MV-4-11 (cell line): ENCODE data around the gene SPINK8.

Source experiments
- DNase-seq: peaks from one replicate; lab custom pipeline; 2025; lab: John Stamatoyannopoulos, UW

SPINK8 gene

GRCh38 chr3:48333346-48334245 lies at the start of gene SPINK8:
TSS of gene SPINK8 (minus strand) at chr3:48333661. CDS start at chr3:48328341, 5,320 bp downstream.
- DNase-seq, result peak; percentile 48

GRCh38 chr3:48372862-48373435 lies 39.5 kb upstream of the SPINK8 start:
- DNase-seq, result no peak

GRCh38 chr3:48372377-48372770 lies 38.9 kb upstream of the SPINK8 start:
- DNase-seq, result no peak

GRCh38 chr3:48371651-48372376 lies 38.4 kb upstream of the SPINK8 start, which contains the start of gene FBXW12:
TSS of gene FBXW12 (plus strand) at chr3:48372219. CDS start at chr3:48372768, 549 bp downstream.
- DNase-seq, result no peak

- DNase-seq, result no peak
These were observed 36.9 kb upstream of the SPINK8 start for GRCh38 chr3:48370333-48370713.

GRCh38 chr3:48369693-48370332 lies 36.4 kb upstream of the SPINK8 start:
- DNase-seq, result no peak

GRCh38 chr3:48367201-48367600 lies 33.7 kb upstream of the SPINK8 start:
- no peak for DNase-seq

GRCh38 chr3:48364840-48365239 lies 31.4 kb upstream of the SPINK8 start:
- no peak for DNase-seq

GRCh38 chr3:48361928-48362327 lies 28.5 kb upstream of the SPINK8 start:
- no peak for DNase-seq

GRCh38 chr3:48356419-48356818 lies 23.0 kb upstream of the SPINK8 start:
- DNase-seq, result no peak

- DNase-seq, result no peak
These were observed 20.5 kb upstream of the SPINK8 start for GRCh38 chr3:48353987-48354386.

- DNase-seq, result no peak
These were observed 19.1 kb upstream of the SPINK8 start for GRCh38 chr3:48352546-48352945.

- no peak for DNase-seq
These were observed 14.0 kb upstream of the SPINK8 start for GRCh38 chr3:48347500-48347899.

GRCh38 chr3:48345946-48346572 lies 12.6 kb upstream of the SPINK8 start:
- DNase-seq, result no peak

- DNase-seq, result no peak
These were observed 11.5 kb upstream of the SPINK8 start for GRCh38 chr3:48344867-48345507.

- DNase-seq, result no peak
These were observed 10.0 kb upstream of the SPINK8 start for GRCh38 chr3:48343432-48343831.

GRCh38 chr3:48338635-48339034 lies 5.2 kb upstream of the SPINK8 start:
- DNase-seq, result peak; percentile 55

- DNase-seq, result peak; percentile 48
These were observed 4.1 kb upstream of the SPINK8 start for GRCh38 chr3:48337536-48337935.

- peak; percentile 92 for DNase-seq
These were observed 1.8 kb upstream of the SPINK8 start for GRCh38 chr3:48335286-48335685.

- DNase-seq, result no peak
These were observed 1.1 kb upstream of the SPINK8 start for GRCh38 chr3:48334605-48335004.
